Lower leg skin (tissue), 3 donors: Measurements from ENCODE around the gene KIF13A.

Experiments used
- POLR2A ChIP-seq, 2 donors: fragments of 450-650 bp; IDR thresholded peaks; one replicate each; pipeline ENCODE4 v1.6.1; 2016 to 2017; ENCODE audit warnings: antibody characterized with exemption in 2 of 2, mild to moderate bottlenecking in 1 of 2, moderate library complexity in 1 of 2
- TF ChIP-seq, protein P1 (sequence below), 3 donors: fragments of 450-650 bp; IDR thresholded peaks; one replicate each; pipeline ENCODE4 v1.5.1; 2016; ENCODE audit warnings: antibody characterized with exemption in 3 of 3, mild to moderate bottlenecking in 3 of 3, moderate library complexity in 2 of 3

DNA sequence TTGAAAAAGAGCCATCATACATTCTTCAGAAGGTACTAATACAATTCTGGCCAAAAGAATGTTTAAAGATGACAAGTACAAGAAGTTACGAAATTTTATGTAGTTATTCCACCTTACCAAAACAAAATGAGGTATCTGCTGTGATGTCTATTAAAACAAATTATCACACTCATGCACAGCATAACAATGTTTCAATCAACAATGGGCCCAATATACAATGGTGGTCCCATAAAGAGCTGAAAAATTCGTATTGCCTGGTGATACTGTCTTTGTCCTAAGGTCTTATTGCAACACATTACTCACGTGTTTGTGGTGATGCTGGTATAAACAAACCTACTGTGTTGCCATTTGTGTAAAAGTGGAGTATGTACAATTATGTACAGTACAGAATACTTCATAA is 277.1 kb downstream of the KIF13A start:
- TF ChIP-seq, protein P1, sequence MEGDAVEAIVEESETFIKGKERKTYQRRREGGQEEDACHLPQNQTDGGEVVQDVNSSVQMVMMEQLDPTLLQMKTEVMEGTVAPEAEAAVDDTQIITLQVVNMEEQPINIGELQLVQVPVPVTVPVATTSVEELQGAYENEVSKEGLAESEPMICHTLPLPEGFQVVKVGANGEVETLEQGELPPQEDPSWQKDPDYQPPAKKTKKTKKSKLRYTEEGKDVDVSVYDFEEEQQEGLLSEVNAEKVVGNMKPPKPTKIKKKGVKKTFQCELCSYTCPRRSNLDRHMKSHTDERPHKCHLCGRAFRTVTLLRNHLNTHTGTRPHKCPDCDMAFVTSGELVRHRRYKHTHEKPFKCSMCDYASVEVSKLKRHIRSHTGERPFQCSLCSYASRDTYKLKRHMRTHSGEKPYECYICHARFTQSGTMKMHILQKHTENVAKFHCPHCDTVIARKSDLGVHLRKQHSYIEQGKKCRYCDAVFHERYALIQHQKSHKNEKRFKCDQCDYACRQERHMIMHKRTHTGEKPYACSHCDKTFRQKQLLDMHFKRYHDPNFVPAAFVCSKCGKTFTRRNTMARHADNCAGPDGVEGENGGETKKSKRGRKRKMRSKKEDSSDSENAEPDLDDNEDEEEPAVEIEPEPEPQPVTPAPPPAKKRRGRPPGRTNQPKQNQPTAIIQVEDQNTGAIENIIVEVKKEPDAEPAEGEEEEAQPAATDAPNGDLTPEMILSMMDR (IDR thresholded peaks at IDR 0.05) = no peak
- TF ChIP-seq POLR2A (IDR thresholded peaks at IDR 0.05) = no peak
